Neuronal stem cell (in vitro differentiated cells): ENCODE results near the gene BCOR.

Experiments
- DNase-seq: peaks from one replicate; pipeline ENCODE4 v3.0.0-alpha.2; 2013; ENCODE audit warnings: low spot score
- H2AFZ ChIP-seq: one replicate; pipeline ENCODE4 v1.6.1; 2013; ENCODE audit warnings: mild to moderate bottlenecking, low read length, inconsistent platforms
- H2AK5ac ChIP-seq: 2 replicates; pipeline ENCODE4 v1.6.1; 2013; ENCODE audit warnings: low read depth, mild to moderate bottlenecking, inconsistent platforms, low read length, moderate library complexity, mixed read lengths
- H2BK120ac ChIP-seq: 2 replicates; pipeline ENCODE4 v1.6.1; 2013; ENCODE audit warnings: low read depth, mild to moderate bottlenecking, inconsistent platforms, low read length, moderate library complexity, mixed read lengths
- H2BK12ac ChIP-seq: one replicate; pipeline ENCODE4 v1.6.1; 2013; ENCODE audit warnings: low read length, inconsistent platforms
- H2BK15ac ChIP-seq: 2 replicates; pipeline ENCODE4 v1.6.1; 2013; ENCODE audit warnings: mild to moderate bottlenecking, low read length, inconsistent platforms, mixed read lengths
- H2BK5ac ChIP-seq: one replicate; pipeline ENCODE4 v1.6.1; 2013; ENCODE audit warnings: inconsistent platforms, mild to moderate bottlenecking, low read length, moderate library complexity
- H3K14ac ChIP-seq: one replicate; pipeline ENCODE4 v1.6.1; 2013; ENCODE audit warnings: low read length, inconsistent platforms
- H3K18ac ChIP-seq: 2 replicates; pipeline ENCODE4 v1.6.1; 2013; ENCODE audit warnings: low read length, inconsistent platforms
- H3K23ac ChIP-seq: 2 replicates; pipeline ENCODE4 v1.6.1; 2013; ENCODE audit warnings: low read depth, mild to moderate bottlenecking, mixed read lengths, low read length, inconsistent platforms; ENCODE audit not compliant: poor library complexity
- H3K27ac ChIP-seq: replicated peaks from 3 replicates; pipeline ENCODE4 v1.5.1; 2013; ENCODE audit warnings: low read length, inconsistent platforms
- H3K27me3 ChIP-seq, 3 experiments: 2 replicates each; pipeline ENCODE4 v1.6.1; 2013; ENCODE audit warnings: low read length in 3 of 3, mild to moderate bottlenecking in 2 of 3, inconsistent platforms in 1 of 3, low read depth in 1 of 3, mixed read lengths in 1 of 3, moderate library complexity in 1 of 3; ENCODE audit not compliant: control insufficient read depth in 3 of 3, insufficient read depth in 3 of 3
- H3K36me3 ChIP-seq, 2 donors: replicated peaks in 1 of 2; 2 replicates each; pipeline ENCODE4 v1.6.1; 2013; ENCODE audit warnings: low read length in 2 of 2; ENCODE audit not compliant: control insufficient read depth in 2 of 2, insufficient read depth in 2 of 2
- H3K4ac ChIP-seq: 2 replicates; pipeline ENCODE4 v1.6.1; 2013; ENCODE audit warnings: inconsistent platforms, mild to moderate bottlenecking, low read length, moderate library complexity
- H3K4me1 ChIP-seq, 2 donors: 1 replicate in 1 of 2; 2 replicates in 1 of 2; pipeline ENCODE4 v1.6.1; 2013; ENCODE audit warnings: low read length in 2 of 2, low read depth in 1 of 2; ENCODE audit not compliant: control insufficient read depth in 2 of 2, insufficient read depth in 1 of 2
- H3K4me2 ChIP-seq: one replicate; pipeline ENCODE4 v1.6.1; 2013; ENCODE audit warnings: mild to moderate bottlenecking, low read length, inconsistent platforms; ENCODE audit not compliant: insufficient read depth, poor library complexity, severe bottlenecking
- H3K4me3 ChIP-seq, 2 donors: 2 replicates each; pipeline ENCODE4 v1.5.1; 2013; ENCODE audit warnings: low read length in 2 of 2, mild to moderate bottlenecking in 2 of 2, inconsistent platforms in 1 of 2, moderate library complexity in 1 of 2
- H3K79me1 ChIP-seq: one replicate; pipeline ENCODE4 v1.6.1; 2013; ENCODE audit warnings: low read depth, mild to moderate bottlenecking, inconsistent platforms, low read length, moderate library complexity
- H3K9ac ChIP-seq: one replicate; pipeline ENCODE4 v1.6.1; 2013; ENCODE audit warnings: mild to moderate bottlenecking, low read depth, low read length, inconsistent platforms; ENCODE audit not compliant: poor library complexity
- H3K9me3 ChIP-seq, 2 donors: replicated peaks in 1 of 2; 2 replicates each; pipeline versions ENCODE3 to v1.6.1; 2013; ENCODE audit warnings: low read length in 2 of 2, mild to moderate bottlenecking in 2 of 2, inconsistent platforms in 1 of 2, low read depth in 1 of 2, mixed read lengths in 1 of 2, moderate library complexity in 1 of 2; ENCODE audit not compliant: control insufficient read depth in 2 of 2, insufficient read depth in 1 of 2
- H4K8ac ChIP-seq: one replicate; pipeline ENCODE4 v1.6.1; 2013; ENCODE audit warnings: low read depth, mild to moderate bottlenecking, inconsistent platforms, low read length, moderate library complexity
- H4K91ac ChIP-seq: one replicate; pipeline ENCODE4 v1.6.1; 2013; ENCODE audit warnings: low read length, low read depth, mild to moderate bottlenecking, inconsistent platforms; ENCODE audit not compliant: poor library complexity
- WGBS, 2 donors: extraction: QIAGEN DNeasy Blood & Tissue Kit; methylation state at CpG; one replicate each; pipeline ENCODE4 v1.1.7; 2013; ENCODE audit warnings: missing lambda C conversion rate in 2 of 2, mixed read lengths in 1 of 2; ENCODE audit not compliant: insufficient read length in 2 of 2, insufficient replicate concordance in 1 of 2; ENCODE audit errors: extremely low coverage in 2 of 2; 5-methylcytosine and 5-hydroxymethylcytosine counted together

The BCOR gene

DNA sequence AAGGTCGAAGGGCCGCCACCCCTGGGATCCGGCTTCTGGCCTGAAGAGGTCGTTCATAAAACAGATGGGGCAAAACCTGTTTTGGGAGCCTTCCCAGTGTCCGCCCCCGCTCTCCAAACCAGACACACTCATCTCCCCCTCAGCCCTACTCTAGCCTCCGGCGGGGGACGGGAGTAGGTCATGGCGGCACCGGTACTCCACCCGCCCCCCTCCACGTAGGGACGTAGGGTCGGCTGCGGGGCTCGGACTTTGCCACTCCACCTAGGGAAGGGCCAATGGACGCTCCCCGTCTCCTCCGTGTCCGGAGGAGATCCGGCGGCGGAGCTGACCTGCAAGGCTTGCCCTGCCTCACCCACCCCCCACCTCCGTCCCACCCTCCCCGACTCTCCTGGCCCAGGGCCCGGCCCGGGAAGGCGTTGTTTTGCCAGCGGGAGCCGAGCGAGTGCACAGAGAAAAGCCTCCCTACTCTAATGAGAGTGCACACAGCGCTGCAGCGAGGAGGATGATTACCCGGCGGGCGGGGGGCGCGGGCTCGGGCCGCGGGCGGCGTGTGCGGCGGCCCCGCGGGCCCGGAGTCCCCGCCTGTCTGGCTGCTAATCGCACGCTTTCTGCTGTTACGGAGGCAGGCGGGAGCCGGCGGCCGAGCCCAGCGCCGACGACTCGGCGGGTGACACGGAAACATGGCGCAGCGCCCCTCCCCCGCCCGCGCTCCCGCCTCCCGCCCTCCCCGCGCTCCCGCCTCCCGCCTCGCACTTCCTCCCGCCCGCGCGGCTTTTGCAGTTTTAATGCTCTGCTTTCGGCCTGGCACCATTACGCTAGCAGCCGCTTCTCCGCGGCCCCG lies 8.3 kb upstream of the BCOR start:
- WGBS, 2 donors, result no CpG with 5 or more reads among the region's 85 CpGs

DNA sequence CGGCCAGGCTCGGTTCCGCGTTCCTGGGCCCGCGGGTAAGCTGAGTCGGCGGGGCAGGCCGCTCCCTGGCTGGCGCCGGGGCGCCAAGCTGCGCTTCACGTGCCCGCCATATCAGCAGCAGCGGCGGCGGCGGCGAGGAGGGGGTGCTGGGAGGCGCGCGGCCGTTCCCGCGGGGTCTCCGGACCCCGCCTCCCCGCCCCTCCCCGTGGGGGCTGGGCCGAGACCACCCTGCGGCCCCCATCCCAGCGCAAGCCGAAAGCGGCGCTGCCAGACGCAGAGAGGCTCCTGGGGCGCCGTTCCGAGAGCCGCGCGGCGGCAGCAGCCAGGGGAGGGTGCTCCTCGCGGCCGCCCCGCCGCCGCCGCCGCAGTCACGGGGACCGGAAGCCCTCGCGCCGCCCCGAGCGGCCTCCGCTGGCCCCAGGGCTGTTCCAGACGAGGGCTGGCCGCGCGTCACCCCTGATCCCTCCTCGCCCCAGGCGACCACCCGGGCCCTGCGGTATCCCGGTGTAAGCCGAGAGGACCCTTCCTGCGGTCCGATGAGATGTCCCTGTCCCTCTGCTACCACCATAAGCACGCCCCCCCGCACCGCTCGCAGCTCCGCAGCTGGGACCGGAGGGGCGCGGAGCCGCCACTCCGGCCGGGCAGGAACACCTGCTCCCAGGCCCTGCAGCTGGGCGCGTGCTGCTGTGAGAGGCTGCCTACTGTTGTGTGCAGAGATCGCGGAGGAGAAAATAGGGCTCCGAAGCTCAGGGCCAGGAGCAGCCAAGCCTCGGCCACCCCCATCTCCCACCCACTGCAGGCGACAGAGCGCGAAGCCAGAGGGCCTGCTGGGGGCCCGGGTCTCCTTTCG lies 7.5 kb upstream of the BCOR start:
- no CpG with 5 or more reads among the region's 94 CpGs for WGBS, 2 donors
- H3K27me3 ChIP-seq, result peaks cover 0 to 15% (median 0%) of the 10 kb centered on the region in 3 experiments
- no peak for DNase-seq

More for the DNA sequence above, 8.3 kb upstream of the BCOR start:
- H2AFZ ChIP-seq, result peak overlapping the region; percentile 62
- no peak overlapping the region for H3K14ac ChIP-seq
- peak overlapping the region; percentile 67 for H2BK15ac ChIP-seq
- H3K4me1 ChIP-seq, result peaks cover 16 to 26% of the 10 kb centered on the region in 2 donors
- no peak overlapping the region for H2BK120ac ChIP-seq
- no peak overlapping the region for H4K91ac ChIP-seq
- DNase-seq, result no peak
- no peak overlapping the region for H3K4ac ChIP-seq
- H3K27me3 ChIP-seq, result peaks cover 0 to 15% (median 0%) of the 10 kb centered on the region in 3 experiments
- H2BK5ac ChIP-seq, result no peak overlapping the region
- peak overlapping the region; percentile 64 for H3K27ac ChIP-seq
- H3K79me1 ChIP-seq, result peaks cover 5% of the 10 kb centered on the region
- no peaks in the 10 kb centered on the region for H3K36me3 ChIP-seq
- H3K9ac ChIP-seq, result peak overlapping the region; percentile 70
- H3K23ac ChIP-seq, result no peak overlapping the region
- no peak overlapping the region for H2BK12ac ChIP-seq
- no peaks in the 10 kb centered on the region for H3K9me3 ChIP-seq
- H4K8ac ChIP-seq, result peak overlapping the region; percentile 43
- H3K4me3 ChIP-seq, result peak overlapping the region; percentile 61 to 75
- no peak overlapping the region for H2AK5ac ChIP-seq
- H3K18ac ChIP-seq, result peak overlapping the region; percentile 94
- H3K4me2 ChIP-seq, result peak overlapping the region; percentile 73

DNA sequence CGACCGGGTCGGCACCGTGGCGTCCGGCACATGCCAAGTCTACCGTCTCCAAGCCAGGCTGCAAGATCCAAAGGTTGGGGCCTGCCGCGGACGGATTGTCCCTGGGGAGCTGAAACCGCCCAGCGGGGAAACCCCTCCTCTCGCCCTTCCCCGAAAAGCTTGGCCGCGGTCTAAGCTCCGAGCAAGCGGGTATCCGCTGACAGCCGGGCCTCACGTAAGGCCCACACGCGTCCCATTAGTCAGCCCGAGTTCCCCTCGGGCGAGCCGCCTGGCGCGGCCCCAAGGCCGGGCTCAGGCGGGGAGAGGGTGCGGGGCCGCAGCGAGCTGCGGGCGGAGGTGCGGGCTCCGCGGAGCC lies 6.8 kb upstream of the BCOR start:
- Histone ChIP-seq H3K23ac (no peak overlapping the region), H2AFZ (no peak overlapping the region), H2BK120ac (no peak overlapping the region), H3K18ac (peak overlapping the region; percentile 85), H3K4ac (no peak overlapping the region), H2BK5ac (no peak overlapping the region), H3K27me3 (peaks cover 0 to 15% (median 0%) of the 10 kb centered on the region in 3 experiments), H4K8ac (no peak overlapping the region), H3K9me3 (no peaks in the 10 kb centered on the region), H3K4me2 (peak overlapping the region; percentile 73), H3K9ac (peak overlapping the region; percentile 21), H2AK5ac (no peak overlapping the region), H3K36me3 (no peaks in the 10 kb centered on the region), H3K27ac (no peak overlapping the region), H2BK15ac (no peak overlapping the region), H3K79me1 (peaks cover 5% of the 10 kb centered on the region), H4K91ac (no peak overlapping the region), H3K14ac (no peak overlapping the region), H2BK12ac (no peak overlapping the region), H3K4me3 (peak overlapping the region; percentile 61 to 74), H3K4me1 (peaks cover 17 to 31% of the 10 kb centered on the region in 2 donors)
- no peak for DNase-seq
- WGBS, 2 donors, result no CpG with 5 or more reads among the region's 39 CpGs

More for the DNA sequence above, 7.5 kb upstream of the BCOR start:
- H2AFZ ChIP-seq, result peak overlapping the region; percentile 45
- H4K8ac ChIP-seq, result no peak overlapping the region
- H3K9ac ChIP-seq, result peak overlapping the region; percentile 77
- H3K27ac ChIP-seq, result no peak overlapping the region
- H3K14ac ChIP-seq, result no peak overlapping the region
- H3K4ac ChIP-seq, result no peak overlapping the region
- H2BK15ac ChIP-seq, result peak overlapping the region; percentile 67
- H2BK5ac ChIP-seq, result no peak overlapping the region
- H3K18ac ChIP-seq, result peak overlapping the region; percentile 94
- peaks cover 17 to 31% of the 10 kb centered on the region in 2 donors for H3K4me1 ChIP-seq
- no peak overlapping the region for H2AK5ac ChIP-seq
- H3K23ac ChIP-seq, result peak overlapping the region; percentile 20
- peak overlapping the region; percentile 61 to 75 for H3K4me3 ChIP-seq
- H2BK120ac ChIP-seq, result no peak overlapping the region
- H4K91ac ChIP-seq, result no peak overlapping the region
- no peak overlapping the region for H2BK12ac ChIP-seq
- peaks cover 5% of the 10 kb centered on the region for H3K79me1 ChIP-seq
- H3K4me2 ChIP-seq, result peak overlapping the region; percentile 73
- H3K36me3 ChIP-seq, result no peaks in the 10 kb centered on the region
- no peaks in the 10 kb centered on the region for H3K9me3 ChIP-seq
